Mucosa of descending colon (tissue), 3 donors: ENCODE data around the gene MEG3. TPM values are rescaled to one million over a fixed set of nuclear protein-coding genes. Genes with fewer than 3 reads are reported as not detected.

Source experiments
- ATAC-seq: fragments of 200-7000 bp; cut with Tn5 transposase; one replicate; pipeline ENCODE4 v1.9.1; 2020; ENCODE audit warnings: mild to moderate bottlenecking, moderate library complexity
- DNase-seq, 3 donors: peaks; one replicate each; pipeline ENCODE4 v3.0.0-alpha.2; 2020
- H3K36me3 ChIP-seq: fragments of 200-600 bp; one replicate; pipeline ENCODE4 v1.8.0; 2021; ENCODE audit warnings: low read depth, mild to moderate bottlenecking
- H3K4me1 ChIP-seq: fragments of 200-600 bp; one replicate; pipeline ENCODE4 v1.8.0; 2021; ENCODE audit warnings: low read depth, mild to moderate bottlenecking
- H3K4me3 ChIP-seq: fragments of 200-600 bp; one replicate; pipeline ENCODE4 v1.8.0; 2021; ENCODE audit warnings: mild to moderate bottlenecking
- H3K9me3 ChIP-seq: fragments of 200-600 bp; one replicate; pipeline ENCODE4 v1.8.0; 2021; ENCODE audit warnings: mild to moderate bottlenecking
- intact Hi-C, 2 donors: fragments of 100-400 bp; cut with DNase I in 1 of 2; cut with micrococcal nuclease in 1 of 2; formaldehyde crosslinking; loops; one replicate each; pipeline versions ENCODE4 v1.11.0 to v1.11.1; 2022; cut with DNase I, micrococcal nuclease
- total RNA-seq, 3 donors: library from RNA; stranded (reverse); fragmentation: NEBNext Ultra II Directional in 2 of 3; extraction: Animal tissue kit (Norgen Biotek cat#: 25700) in 2 of 3; gene quantifications; one replicate each; pipeline versions ENCODE4 v1.2.1 to v1.2.4, GENCODE V29; 2021 to 2023
- TF ChIP-seq, protein P1 (sequence below): fragments of 200-600 bp; IDR thresholded peaks from one replicate; pipeline ENCODE4 v1.8.0; 2022; ENCODE audit warnings: antibody characterized with exemption, mild to moderate bottlenecking
- donor health status: DM: no; HTN: no; CAD: no; lungs with moderate emphysema.
- donor health status: DM: no; HTN: no; CAD: no.
- donor health status: DM: no; HTN: yes; CAD: no.

The MEG3 gene
- total RNA-seq, 3 donors from 2014 or later, result 13.8 to 32.2 (median 16.4) TPM

DNA sequence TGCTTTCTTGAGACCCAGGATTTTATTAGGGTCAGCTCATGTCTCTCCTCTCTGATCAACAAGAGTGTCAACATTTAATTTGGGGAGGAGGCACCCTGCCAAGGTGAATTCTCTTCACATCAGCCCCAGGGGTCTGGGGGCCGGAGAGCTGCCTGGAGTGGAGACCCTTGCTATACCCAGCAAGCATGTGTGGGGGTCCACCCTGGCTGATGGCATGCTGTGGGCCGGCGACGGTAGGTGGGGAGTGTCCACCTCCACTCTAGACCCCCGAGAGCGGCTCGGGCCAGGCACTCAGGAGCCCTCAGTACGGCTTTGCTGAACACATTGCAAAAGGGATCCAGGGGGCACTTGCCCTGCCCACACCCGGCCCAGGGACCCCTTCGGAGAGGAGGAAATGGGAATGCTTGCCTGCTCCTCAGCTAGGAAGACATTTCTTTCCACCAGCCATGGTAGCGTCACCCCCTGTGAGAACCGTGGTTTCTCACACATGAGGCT lies 10.4 kb downstream of the MEG3 start:
- Histone ChIP-seq H3K36me3 (no peaks in the 10 kb centered on the region), H3K4me1 (no peaks in the 10 kb centered on the region), H3K4me3 (no peak overlapping the region), H3K9me3 (no peaks in the 10 kb centered on the region)
- ATAC-seq (no peak), DNase-seq (no peak)
- TF ChIP-seq, protein P1, sequence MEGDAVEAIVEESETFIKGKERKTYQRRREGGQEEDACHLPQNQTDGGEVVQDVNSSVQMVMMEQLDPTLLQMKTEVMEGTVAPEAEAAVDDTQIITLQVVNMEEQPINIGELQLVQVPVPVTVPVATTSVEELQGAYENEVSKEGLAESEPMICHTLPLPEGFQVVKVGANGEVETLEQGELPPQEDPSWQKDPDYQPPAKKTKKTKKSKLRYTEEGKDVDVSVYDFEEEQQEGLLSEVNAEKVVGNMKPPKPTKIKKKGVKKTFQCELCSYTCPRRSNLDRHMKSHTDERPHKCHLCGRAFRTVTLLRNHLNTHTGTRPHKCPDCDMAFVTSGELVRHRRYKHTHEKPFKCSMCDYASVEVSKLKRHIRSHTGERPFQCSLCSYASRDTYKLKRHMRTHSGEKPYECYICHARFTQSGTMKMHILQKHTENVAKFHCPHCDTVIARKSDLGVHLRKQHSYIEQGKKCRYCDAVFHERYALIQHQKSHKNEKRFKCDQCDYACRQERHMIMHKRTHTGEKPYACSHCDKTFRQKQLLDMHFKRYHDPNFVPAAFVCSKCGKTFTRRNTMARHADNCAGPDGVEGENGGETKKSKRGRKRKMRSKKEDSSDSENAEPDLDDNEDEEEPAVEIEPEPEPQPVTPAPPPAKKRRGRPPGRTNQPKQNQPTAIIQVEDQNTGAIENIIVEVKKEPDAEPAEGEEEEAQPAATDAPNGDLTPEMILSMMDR, result no peak
- intact Hi-C loops, result no loop called here

DNA sequence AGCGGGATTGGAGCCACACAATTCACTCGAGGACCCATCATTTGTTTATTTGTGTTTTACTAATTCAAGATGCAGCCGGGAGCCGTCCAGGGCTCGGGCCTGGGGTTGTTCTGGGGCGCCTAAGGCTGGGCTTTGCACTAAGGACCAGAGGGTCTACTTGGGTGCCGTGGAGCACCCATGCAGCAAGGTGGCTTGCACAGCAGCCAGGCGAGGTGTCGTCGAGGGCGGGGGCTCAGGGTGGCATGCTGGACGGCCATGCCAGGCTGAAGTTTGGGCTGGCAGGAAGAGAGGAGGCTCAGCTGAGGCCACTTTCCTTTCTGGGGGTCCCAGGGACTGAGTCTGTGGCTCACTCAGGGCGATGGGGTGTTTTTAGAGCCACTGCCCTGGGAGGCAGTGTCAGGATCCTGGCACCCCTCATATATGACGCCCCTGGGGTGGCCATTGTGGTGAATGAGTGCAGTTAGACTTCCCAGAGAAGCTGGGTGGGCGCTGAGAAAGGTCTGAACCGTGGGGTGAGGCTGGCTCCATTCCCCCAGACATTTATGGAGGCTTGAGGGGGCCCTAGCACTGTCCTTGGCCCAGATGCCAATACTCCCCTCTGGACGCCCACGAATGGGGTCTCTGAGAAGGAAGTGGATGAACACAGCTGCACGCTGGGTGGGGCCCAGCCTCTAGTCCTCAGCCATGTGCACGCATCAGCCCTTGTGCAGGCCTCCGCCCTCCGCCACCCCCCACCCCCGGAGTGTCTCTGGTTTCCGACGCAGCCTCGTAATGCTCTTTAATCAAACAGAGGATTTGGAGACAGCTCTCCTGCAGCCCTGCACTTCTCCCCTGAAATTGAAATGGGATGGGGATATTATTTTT lies 11.3 kb downstream of the MEG3 start:
- DNase-seq, result no peak
- no peaks in the 10 kb centered on the region for H3K9me3 ChIP-seq
- intact Hi-C loops, result no loop called here

DNA sequence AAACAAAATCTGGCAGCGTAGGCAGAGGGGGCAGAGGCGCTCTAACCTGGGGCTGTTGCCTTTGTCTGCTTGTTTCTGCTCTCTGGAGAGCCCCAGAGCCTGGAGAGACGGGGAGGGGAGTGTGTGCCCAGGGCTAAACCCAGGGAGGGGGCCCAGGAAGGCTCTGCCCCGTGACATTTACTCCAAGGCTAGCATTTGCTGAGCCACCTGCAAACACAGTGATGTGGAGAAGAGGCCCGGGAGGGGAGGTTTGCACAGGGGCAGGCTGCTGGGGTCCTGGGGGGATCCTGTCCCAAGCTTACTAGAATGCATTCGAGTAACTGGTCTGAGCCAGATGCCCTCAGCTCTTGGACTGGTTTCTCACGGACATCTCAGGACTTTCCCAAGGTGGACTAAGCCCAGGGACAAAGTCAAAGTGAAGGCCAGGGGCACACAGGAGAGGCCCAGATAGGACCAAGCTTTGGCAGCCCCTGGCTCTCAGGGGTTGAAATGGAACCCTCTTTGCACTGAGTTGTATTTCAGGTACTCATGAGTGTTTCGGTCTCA lies 12.0 kb downstream of the MEG3 start:
- DNase-seq, result no peak
- Histone ChIP-seq H3K4me1 (no peaks in the 10 kb centered on the region), H3K36me3 (no peaks in the 10 kb centered on the region), H3K4me3 (no peak overlapping the region), H3K9me3 (no peaks in the 10 kb centered on the region)
- TF ChIP-seq, protein P1, result no peak
- ATAC-seq, result no peak
- intact Hi-C loops, result no loop called here

More for the DNA sequence above, 11.3 kb downstream of the MEG3 start:
- Histone ChIP-seq H3K4me1 (no peaks in the 10 kb centered on the region), H3K36me3 (no peaks in the 10 kb centered on the region), H3K4me3 (no peak overlapping the region)
- no peak for ATAC-seq
- TF ChIP-seq, protein P1, result no peak

DNA sequence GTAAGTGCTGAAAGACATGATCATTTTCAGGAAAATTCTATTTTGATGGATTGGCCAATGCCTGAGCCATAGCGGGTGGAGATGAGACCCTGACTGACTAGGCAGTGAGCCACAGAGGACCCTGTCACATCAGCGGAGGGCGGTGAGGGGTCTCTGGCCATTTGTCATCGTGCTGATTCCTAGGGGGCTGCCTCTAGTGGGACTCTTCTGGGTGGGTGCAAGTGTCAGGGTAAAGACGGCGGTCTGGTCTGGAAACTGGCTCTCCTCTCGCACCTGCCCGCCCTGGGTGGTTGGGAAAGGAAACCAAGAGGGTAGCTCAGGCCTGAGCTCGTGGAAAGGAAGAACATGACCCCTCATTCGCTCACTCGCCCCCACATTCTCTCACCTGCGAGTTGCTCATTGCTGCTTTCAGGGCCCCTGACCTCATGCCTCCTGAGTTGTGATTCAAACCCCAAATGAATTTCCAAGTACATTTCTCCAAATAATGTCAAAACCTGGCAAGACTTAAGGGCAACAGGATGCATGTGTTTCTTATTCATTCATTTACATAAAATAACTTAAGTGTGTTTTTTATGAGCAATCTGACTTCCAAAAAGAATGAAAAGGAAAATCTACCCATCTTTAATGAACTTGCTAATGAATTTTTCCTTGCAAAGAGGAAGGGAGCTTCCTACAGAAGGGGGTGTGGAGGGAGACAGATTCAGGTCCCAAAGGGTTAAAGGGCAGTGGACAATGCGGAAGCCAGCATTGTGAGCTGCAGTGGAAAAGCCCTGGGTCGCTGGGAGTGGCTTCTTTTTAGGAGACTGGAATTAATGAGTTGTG lies 12.8 kb downstream of the MEG3 start:
- intact Hi-C loops, result no loop called here
- ATAC-seq (no peak), DNase-seq (no peak)
- no peak overlapping the region for H3K4me3 ChIP-seq
- TF ChIP-seq, protein P1, result no peak
- no peaks in the 10 kb centered on the region for H3K9me3 ChIP-seq
- H3K36me3 ChIP-seq, result no peaks in the 10 kb centered on the region
- no peaks in the 10 kb centered on the region for H3K4me1 ChIP-seq

DNA sequence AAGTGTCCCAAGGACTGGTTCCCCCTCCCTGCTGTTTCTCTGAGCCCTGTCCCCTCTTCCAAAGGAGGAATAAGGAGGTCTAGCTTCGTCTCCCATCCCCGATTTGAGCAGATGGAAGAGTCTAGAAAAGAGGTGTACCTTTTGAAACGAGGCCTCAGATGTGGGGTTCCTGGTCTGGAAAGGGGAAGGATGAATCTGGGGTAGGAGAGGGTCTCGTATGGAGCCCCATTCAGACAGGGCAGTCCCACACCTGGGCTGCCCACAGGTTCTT lies 13.3 kb downstream of the MEG3 start:
- DNase-seq (no peak), ATAC-seq (no peak)
- intact Hi-C loops, result no loop called here
- H3K4me1 ChIP-seq, result no peaks in the 10 kb centered on the region
- TF ChIP-seq, protein P1, result no peak
- H3K9me3 ChIP-seq, result no peaks in the 10 kb centered on the region
- no peaks in the 10 kb centered on the region for H3K36me3 ChIP-seq
- H3K4me3 ChIP-seq, result no peak overlapping the region
